Muscle of arm (tissue), 12 donors: Measurements from ENCODE around the gene RTEL1. TPM values are rescaled to one million over a fixed set of nuclear protein-coding genes. Genes with fewer than 3 reads are reported as not detected.
"Not testable (repeated sequence)": the region's sequence is repeated elsewhere in the genome, so short reads cannot be mapped to it uniquely, and the experiment has no call there.

Experiments
- DNase-seq: peaks from one replicate; pipeline ENCODE4 v3.0.0-alpha.2; 2013
- polyA plus RNA-seq, 12 donors: library from polyadenylated mRNA; unstranded; fragments of 120-200 nt; gene quantifications; one replicate each; pipeline ENCODE4 v1.2.1, GENCODE V29; 2013; ENCODE audit not compliant: insufficient read length in 12 of 12

Gene RTEL1
- polyA plus RNA-seq, 12 donors = 8.2 to 18.1 (median 10.8) TPM; not detected in 1

DNA sequence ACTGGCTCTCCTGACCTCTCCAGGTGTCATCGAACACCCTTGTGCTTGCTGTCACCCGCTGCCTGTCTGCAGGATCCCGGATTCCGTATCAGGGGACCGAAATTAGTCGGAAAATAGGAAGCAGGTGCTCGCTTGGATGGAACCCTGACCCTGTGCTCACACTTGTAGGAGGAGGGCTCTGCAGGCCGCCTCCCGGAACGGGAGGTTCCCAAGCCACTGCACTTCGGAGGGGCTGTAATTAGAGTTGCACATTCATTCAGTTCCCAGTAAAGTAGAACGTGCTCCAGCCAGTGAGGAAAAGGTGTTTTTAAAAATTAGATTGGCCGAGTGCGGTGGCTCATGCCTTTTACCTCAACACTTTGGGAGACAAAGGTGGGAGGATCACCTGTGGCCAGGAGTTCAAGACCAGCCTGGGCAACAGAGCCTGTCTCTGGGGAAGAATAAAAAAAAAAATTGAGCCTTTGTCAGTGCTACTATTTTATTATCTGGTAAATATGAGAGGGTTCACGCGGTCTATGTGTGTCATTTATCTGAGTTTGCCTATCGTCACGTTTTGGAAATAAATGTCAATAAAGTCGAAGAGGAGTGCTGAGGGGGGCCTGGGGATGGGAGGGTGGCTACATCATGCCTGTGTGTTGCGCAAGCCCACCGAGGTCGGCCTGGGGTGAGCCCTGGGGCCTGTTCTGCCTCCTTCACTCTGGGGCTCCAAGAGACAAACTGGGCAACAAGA is 29.7 kb upstream of the RTEL1 start:
- DNase-seq = peak; percentile 72

DNA sequence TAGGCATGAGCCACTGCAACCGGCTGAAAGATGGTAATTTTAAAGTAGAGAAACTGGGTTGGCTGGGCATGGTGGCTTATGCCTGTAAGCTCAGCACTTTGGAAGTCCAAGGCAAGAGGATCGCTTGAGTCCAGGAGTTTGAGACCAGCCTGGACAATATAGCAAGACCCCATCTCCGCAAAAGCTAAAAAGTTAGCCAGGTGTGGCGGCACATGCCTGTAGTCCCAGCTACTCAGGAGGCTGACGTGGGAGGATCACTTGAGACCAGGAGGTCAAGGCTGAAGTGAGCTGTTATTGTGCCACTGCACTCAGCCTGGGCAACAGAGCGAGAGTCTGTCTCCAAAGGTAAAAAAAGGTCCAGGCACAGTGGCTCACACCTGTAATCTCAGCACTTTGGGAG is 27.2 kb upstream of the RTEL1 start:
- not testable (repeated sequence) for DNase-seq

DNA sequence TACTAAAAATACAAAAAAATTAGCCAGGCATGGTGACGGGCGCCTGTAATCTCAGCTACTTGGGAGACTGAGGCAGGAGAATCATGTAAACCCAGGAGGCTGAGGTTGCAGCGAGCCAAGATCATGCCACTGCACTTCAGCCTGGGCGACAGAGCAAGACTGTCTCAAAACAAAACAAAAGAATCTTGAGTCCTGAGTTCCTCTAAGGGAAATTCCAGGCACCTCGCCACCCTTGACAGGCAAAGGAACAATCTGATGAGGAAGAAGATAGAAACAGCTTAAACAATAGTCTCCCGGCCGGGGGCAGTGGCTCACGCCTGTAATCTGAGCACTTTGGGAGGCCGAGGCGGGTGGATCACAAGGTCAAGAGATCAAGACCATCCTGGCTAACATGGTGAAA is 26.7 kb upstream of the RTEL1 start:
- DNase-seq = not testable (repeated sequence)

DNA sequence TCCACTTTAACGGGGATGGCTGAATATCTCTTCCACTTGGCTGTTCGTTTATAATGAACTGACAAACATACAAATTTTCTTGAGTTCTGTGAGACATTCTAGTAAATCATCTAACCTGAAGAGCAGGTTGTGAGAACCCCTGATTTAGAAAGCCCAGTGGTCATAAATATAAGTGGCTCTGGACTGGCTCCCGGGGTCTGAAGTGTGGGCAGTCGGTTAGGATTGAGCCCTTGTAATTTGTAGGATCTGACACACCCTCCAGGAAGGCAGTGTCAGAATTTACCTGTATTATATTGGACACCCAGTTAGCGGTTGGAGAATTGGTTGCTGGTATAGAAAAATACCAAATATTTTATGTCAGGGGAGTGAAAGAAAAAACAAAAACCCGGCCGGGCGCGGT is 24.4 kb upstream of the RTEL1 start:
- DNase-seq = no peak

DNA sequence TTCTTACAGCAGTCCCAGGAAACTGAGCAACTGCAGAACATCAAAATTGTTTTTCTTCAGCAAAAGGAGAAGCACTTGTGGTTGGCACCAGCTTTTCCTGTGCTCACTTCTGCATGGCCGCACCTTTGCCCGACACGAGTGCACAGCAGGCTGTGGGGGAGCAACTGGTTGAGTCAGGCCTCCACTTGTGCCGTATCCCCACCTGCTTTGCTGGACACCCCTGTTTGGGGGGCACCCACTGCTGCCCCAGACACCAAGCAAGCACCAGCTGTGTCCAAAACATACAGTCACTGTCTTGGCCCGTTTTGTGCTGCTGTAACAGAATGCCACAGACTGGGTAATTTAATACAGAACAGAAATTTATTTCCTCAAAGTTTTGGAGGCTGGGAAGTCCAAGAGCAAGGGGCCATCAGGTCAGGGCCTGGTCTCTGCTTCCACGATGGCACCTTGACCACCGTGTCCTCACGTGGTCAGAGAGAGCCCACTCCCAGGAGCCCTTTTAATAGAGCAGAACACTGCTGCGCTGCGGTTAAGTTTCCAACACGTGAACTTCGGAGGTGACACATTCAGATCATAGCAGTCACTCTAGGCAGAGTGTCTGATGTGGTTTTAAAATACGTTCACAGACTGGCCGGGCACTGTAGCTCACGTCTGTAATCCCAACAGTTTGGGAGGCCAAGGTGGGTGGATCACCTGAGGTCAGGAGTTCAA is 22.5 kb upstream of the RTEL1 start:
- no peak for DNase-seq

DNA sequence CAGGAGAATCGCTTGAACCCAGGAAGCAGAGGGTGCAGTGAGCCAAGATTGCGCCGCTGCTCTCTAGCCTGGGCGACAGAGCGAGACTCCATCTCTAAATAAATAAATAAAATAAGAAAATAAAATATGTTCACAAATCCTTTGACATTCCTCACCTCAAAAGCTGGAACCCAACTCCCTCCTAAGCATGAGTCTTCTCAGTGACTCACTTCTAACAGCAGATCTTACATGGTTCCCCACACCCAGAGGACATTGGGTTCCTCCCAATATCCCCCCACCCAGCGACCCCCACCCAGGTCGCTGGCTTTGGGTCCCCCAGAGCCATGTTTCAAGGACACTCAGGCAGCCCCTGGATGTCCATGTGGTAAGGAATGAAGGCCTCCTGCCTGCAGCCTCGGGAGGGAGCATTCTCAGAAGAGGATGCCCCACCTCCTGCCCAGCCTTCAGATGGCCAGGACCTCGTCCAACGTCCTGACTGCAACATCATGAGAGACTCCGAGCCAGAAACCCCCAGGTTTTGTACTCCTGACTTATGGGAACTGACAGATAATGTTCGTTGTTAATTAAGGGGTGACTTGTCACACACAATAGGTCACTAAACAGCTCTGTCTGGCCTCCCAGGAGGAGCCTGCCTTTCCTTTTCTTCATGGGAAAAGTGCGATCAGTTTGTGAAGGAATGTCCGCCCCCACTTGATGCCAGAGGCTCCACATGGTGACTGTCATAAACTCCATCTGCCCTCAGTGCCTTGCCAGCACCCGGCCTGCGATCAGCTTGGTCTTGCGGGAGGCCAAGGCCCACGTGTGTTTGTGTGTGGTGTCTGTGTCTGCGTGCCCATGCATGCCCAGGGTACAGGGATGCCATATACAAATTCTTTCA is 21.1 kb upstream of the RTEL1 start:
- no peak for DNase-seq

DNA sequence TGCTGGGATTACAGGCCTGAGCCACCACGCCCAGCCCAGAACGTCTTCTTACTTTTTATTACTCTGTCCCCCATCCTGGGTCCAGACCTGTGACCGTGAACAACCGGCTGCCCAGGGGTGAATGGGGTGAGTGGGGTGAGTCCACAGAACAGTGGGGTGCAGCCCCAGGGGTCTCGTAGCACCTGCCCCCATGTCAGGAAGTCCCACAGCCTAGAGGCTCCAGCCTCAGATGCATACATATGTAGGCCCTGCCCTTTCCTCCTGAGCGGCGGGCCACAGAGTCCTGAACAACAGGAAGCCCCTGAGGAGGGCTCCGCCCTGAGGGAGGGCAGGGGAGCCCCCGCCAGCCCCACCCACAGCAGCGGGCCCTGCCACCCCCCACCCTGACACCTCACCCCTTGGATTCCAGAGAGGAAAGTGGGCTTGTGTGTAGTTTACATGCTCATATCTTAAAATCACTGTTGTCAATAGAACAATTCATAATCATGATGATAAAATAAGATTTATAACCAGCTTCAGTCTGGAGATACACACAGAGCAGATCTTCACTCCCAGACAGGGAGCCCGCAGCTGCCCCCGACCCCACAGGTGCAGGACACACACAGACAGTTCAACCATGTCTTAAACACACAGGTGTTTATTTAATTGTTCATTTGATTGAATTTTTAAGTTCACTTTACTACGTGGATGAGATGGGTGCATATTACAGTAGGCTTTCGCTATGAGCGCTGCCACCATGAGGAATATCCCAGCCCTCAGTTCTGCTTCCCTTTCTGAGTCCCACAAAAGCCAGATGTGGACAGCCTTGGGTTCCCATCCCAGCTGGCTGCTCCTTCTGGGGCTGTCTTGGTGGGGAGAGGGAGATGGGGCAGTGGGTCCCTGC is 18.8 kb upstream of the RTEL1 start:
- no peak for DNase-seq

DNA sequence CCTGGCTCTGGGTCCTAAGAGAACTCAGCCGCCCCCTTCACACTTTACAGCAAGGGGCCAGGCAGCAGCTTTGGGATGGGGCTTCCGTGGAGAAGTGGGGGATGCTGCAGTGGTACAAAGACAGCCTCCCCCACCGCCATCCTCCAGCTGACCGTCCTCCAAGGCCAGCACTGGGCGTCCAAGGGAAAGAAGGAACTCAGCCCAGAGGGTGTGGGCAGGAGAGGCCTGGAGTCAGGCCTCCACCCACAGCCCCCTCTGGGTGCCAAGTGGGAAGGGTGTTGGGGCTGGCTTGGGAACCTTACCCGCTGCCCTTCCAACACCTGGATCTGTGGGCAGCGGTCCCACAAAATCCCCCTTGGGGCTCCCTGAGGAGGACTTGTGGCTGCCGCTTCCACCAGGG is 18.0 kb upstream of the RTEL1 start:
- DNase-seq = no peak

DNA sequence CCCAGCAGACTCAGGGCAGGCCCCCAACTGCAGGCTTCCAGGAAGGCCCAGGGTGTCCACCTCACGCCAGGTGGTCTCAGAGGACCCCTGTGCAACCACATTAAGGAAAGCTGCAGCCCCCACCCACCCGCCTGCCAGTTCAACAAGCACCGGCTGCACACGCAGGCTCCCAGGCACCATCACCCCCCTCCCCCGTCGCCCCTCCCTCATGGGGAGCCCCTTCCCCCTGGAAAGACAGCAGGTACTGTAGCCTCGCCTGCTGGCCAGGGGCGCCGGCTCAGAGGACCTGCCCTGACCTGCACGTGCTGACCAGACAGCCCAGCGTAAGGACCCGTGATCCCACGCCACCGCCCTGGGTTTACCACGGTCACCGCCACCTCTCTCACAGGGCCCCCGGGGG is 17.4 kb upstream of the RTEL1 start:
- not testable (repeated sequence) for DNase-seq

DNA sequence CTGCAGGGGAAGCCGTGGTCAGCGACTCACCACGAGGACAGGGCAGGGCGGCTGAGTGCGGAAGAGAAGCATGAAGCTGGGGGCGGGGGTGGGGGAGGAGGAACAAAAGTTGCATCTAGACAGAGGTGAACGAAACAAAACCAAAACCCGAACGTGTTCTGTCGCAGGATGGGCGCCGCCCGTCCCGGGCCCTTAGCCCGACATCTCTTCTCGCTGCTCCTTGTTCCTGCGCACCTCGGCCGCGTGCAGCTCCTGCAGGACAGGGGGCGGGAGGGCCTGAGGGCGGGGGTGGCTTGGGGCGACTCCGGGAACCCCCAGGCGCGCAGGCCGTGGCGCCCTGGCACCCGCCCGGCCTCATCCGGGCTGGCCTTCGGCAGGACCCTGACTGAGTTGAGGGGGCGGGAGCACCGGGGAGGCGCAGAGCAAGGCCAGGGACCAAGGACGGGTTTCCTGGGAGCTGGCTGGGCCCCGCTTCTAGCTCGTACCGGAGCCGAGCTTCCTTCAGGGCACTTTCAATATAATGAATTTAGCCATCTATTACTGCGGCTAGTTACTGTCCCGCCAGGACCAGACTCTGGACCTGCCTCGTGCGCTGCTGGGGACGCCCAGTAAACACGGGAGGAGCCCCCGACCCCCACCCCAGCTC is 16.8 kb upstream of the RTEL1 start:
- no peak for DNase-seq

DNA sequence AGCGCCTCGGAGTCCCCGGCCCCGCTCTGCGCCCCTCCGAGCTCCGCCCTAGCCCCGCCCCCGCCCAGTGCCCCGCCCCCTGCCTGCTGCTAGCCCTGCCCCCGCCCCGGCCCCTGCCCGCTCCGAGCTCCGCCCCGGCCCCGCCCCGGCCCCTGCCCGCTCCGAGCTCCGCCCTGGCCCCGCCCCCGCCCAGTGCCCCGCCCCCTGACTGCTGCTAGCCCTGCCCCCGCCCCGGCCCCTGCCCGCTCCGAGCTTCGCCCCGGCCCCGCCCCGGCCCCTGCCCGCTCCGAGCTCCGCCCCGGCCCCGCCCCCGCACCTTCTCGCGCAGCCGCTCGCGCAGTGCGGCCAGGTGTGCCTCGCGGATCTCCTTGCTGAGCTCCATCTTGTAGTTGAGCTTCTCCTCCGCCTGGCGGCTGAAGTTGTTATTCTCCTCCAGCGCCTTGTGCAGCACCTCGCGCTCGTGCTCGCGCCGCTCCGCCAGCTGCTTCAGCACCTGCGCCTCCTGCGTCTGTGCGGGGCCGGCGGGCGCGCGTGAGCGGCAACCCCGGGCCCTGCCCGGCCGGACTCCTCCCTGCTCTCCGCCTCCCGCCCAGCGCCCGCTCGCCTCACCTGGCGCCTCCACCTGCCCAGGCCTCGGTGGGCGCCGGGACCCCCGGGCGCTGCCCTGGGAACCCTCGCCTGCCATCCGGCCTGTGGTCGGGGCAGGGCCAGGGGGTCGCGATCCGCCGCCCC is 16.2 kb upstream of the RTEL1 start:
- DNase-seq = peak; percentile 79

DNA sequence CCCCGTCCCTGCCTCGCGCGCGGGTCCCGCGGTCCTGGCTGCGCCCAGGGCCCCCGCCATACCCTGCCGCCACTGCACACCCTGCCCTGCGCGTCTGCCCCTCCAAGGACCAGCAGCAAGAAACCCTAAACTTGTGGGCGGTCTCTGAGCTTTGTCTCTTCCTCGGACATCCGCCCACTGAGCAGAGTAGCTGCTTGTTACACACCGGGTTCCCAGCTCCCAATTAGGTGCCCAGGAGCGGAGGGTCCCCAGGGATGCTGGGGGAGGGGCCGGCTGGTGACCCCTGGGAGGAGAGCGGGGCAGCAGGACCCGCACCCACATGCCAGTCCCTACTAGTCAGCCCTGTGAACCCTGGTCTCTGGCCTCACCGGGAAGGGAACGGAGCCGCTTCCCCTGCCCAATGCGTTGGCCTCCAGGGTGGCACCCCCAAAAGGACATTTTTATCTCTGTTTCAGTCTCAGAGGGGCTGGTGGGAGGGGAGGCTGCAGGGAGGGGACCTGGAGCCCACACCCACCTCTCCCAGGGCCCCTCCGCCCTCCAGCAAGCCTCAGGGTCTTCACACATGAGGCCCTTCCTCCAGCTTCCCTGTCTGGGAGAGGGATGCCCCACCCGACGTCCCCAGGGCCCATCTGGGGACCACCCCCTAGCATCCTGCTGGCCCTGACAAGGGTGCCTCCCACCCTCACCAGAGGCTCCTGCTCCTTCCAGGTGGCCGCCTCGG is 15.4 kb upstream of the RTEL1 start:
- no peak for DNase-seq

DNA sequence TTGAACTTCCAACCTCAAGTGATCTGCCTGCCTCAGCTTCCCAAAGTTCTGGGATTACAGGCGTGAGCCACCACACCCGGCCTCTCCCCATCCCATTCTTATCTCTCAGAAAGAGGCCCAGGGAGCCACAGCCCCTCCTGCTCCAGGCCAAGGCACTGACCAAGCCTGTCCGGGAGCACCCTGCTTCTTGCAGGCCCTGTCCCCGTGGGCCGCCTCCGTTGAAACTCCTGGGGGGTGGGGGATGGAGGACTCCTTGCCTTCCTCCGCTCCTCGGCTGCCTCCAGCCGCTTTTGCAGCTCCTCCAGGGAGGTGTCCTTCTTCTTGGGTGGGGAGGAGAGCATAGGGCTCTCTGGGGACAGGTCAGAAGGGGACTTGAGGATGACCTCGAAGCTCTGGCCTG is 14.6 kb upstream of the RTEL1 start:
- no peak for DNase-seq

DNA sequence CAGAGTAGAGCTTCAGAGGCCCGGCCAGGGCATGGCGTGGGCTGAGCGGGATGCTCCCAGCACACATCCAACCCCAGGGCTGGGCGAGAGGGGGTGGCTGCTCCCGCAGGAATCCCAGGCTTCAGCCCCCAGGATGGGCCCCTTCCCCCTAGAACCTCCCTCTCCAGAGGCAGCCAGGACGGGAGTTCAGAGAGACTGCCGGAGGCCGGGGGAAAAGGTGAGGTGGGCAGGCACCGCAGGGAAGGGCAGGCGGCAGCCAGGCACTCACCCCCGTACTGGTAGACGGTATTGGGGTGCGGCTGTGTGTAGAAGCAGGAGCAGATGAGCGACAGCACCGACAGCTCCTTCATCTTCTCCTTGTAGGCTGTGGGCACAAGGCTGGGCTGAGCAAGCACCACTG is 14.2 kb upstream of the RTEL1 start:
- no peak for DNase-seq

DNA sequence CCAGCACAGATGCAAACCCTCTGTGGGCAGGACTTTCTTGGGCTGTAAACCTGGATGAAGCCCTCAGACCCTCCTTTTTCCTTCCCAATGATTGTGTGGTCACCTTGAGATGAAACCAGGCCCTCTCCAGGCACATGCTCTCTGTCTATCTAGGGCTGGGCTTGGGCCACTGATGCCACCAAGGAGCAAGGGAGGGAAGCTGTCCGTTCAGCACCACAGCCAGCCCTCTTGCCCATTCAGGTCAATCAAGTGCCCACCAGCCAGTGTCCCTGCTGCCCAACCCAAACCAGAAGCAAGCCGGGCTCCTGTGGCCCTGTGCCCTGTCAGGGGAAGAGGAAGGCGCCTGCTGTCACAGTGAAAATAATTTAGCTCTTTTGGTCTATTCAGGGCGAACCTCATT is 12.9 kb upstream of the RTEL1 start:
- DNase-seq = no peak

DNA sequence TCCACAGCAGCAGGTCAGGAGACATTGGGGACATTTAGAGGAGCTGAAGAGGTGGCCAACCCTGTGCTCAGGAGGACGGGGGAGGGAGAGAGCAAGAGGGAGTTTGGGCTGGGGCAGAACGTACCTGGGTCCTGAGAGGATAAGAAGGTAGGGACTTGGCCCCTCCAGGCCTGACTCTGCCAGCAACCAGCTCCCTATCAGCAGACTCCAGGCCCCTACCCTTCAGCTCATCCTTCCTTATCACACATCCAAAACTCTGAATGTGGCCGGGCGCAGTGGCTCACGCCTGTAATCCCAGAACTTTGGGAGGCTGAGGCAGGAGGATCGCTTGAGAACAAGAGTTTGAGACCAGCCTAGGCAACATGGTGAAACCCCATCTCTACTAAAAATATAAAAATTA is 9.9 kb upstream of the RTEL1 start:
- DNase-seq = no peak

DNA sequence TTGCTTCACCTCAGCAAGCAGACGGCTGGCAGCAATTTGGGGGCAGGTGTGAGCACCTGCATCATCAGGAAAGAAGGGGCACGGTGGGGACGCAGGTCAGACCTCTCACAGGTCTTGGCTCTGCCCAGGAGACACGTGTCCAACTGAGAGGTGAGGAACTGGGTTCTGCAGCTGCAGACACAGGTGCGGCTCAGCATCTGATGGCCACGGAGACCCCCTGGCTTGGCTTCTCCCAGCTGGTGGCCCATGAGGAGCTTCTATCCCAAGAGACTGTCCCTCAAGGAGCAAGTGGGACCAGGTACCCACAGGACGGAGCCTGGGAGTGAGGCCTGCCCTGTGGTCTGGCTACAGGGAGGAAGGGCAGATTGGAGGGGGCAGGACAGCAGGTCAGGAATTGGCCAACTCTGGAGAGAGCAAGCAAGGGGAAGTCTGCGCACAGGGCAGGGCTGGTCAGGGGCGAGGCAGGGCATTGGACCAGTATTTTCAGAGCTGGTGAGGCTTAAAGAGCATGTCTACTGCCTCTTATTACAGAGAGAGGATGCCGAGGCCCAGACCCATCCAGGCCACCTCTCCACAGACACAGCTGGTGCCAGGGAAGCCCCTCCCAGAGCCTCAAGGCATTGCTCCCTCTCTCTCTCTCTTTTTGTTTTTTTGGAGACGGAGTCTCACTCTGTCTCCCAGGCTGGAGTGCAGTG is 9.1 kb upstream of the RTEL1 start:
- no peak for DNase-seq

DNA sequence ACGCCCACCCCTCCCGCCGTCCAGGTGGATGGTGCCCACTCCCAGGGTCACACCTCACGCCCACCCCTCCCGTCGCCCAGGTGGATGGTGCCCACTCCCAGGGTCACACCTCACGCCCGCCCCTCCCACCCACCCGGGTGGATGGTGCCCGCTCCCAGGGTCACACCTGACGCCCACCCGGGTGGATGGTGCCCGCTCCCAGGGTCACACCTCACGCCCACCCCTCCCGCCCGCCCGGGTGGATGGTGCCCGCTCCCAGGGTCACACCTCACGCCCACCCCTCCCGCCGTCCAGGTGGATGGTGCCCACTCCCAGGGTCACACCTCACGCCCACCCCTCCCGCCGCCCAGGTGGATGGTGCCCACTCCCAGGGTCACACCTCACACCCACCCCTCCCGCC is 7.6 kb upstream of the RTEL1 start:
- DNase-seq = not testable (repeated sequence)

DNA sequence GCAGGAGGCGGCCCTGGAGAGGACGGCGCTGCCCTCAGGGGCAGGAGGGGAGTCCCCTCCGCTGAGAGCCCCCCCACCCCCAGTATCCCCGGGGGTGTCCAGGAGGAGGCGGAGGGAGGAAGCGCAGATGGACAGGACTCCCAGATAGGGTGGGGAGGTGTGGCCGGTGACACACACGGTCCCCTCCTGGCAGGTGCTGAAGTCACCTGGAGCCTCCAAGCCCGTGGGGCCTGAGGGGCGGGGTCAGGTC is 6.2 kb upstream of the RTEL1 start:
- no peak for DNase-seq
